Endodermal cell (in vitro differentiated cells): ENCODE measurements around the gene PLS3. TPM values are rescaled to one million over a fixed set of nuclear protein-coding genes. Genes with fewer than 3 reads are reported as not detected.

Experiments used
- DNase-seq: peaks from one replicate; pipeline ENCODE4 v3.0.0-alpha.2; 2017
- H3K27ac ChIP-seq: 2 replicates; pipeline ENCODE4 v1.5.1; 2013; ENCODE audit warnings: mild to moderate bottlenecking, low read depth, low read length, moderate library complexity
- H3K27me3 ChIP-seq: 2 replicates; pipeline ENCODE4 v1.6.1; 2013; ENCODE audit warnings: mild to moderate bottlenecking, low read length, moderate library complexity; ENCODE audit not compliant: insufficient read depth, control insufficient read depth, poor library complexity, severe bottlenecking
- H3K36me3 ChIP-seq: 2 replicates; pipeline ENCODE4 v1.7.0; 2013; ENCODE audit warnings: mild to moderate bottlenecking, low read length, moderate library complexity; ENCODE audit not compliant: control insufficient read depth, insufficient read depth
- H3K4me1 ChIP-seq: one replicate; pipeline ENCODE4 v1.7.0; 2013; ENCODE audit warnings: low read length; ENCODE audit not compliant: control insufficient read depth, insufficient read depth
- H3K4me3 ChIP-seq: 2 replicates; pipeline ENCODE4 v1.5.1; 2013; ENCODE audit warnings: mild to moderate bottlenecking, low read length, moderate library complexity
- H3K9ac ChIP-seq: 2 replicates; pipeline ENCODE4 v1.6.1; 2013; ENCODE audit warnings: mild to moderate bottlenecking, low read length, moderate library complexity; ENCODE audit not compliant: poor library complexity, severe bottlenecking; ENCODE audit errors: extremely low read depth
- H3K9me3 ChIP-seq: 2 replicates; pipeline ENCODE4 v1.6.1; 2013; ENCODE audit warnings: mild to moderate bottlenecking, low read length, moderate library complexity; ENCODE audit not compliant: control insufficient read depth
- H3K27ac Mint-ChIP-seq: 2 replicates; pipeline ENCODE4 v1.8.0; 2020; ENCODE audit warnings: mixed read lengths
- H3K27me3 Mint-ChIP-seq: 2 replicates; pipeline ENCODE4 v1.8.0; 2021; ENCODE audit warnings: mild to moderate bottlenecking, mixed read lengths; ENCODE audit not compliant: insufficient read depth
- H3K36me3 Mint-ChIP-seq: 2 replicates; pipeline ENCODE4 v1.8.0; 2020; ENCODE audit warnings: low read depth, mixed read lengths
- H3K4me1 Mint-ChIP-seq: 2 replicates; pipeline ENCODE4 v1.8.0; 2020; ENCODE audit warnings: mixed read lengths
- H3K4me3 Mint-ChIP-seq: 2 replicates; pipeline ENCODE4 v1.8.0; 2020; ENCODE audit warnings: mild to moderate bottlenecking, moderate library complexity, mixed read lengths
- H3K9me3 Mint-ChIP-seq: 2 replicates; pipeline ENCODE4 v1.8.0; 2020; ENCODE audit warnings: mild to moderate bottlenecking, mixed read lengths
- CTCF ChIP-seq: fragments of 200-600 bp; sonication (generic); conservative IDR thresholded peaks from 2 replicates; pipeline ENCODE4 v1.5.0; 2021; ENCODE audit warnings: antibody characterized with exemption, mild to moderate bottlenecking
- WGBS, 2 experiments: methylation state at CpG; one replicate each; pipeline versions ENCODE4 v1.1.5 to v1.1.7; 2013; ENCODE audit warnings: missing lambda C conversion rate in 2 of 2, mixed read lengths in 1 of 2; ENCODE audit not compliant: insufficient coverage in 1 of 2, insufficient read length in 1 of 2; 5-methylcytosine and 5-hydroxymethylcytosine counted together
- total RNA-seq, 2 donors: library from RNA; stranded (reverse); fragmentation: NEBNext Ultra II Directional in 1 of 2; extraction: Animal tissue kit (Norgen Biotek cat#: 25700) in 1 of 2; gene quantifications; 2 replicates in 1 of 2; 3 replicates in 1 of 2; pipeline ENCODE4 v1.2.1, GENCODE V29; 2021

The PLS3 gene
- total RNA-seq, 2 donors from 2014 or later = 81.6 to 179 TPM

GRCh38 chrX:115581759-115582615 is 21.0 kb downstream of the PLS3 start:
- H3K36me3 ChIP-seq = peaks cover 10% of the 10 kb centered on the region
- Mint-ChIP-seq H3K4me1 (peaks cover 36% of the 10 kb centered on the region), H3K36me3 (peaks cover 33% of the 10 kb centered on the region), H3K4me3 (peak overlapping the region; percentile 39), H3K9me3 (peaks cover 9% of the 10 kb centered on the region), H3K27me3 (no peaks in the 10 kb centered on the region), H3K27ac (peak overlapping the region; percentile 97)
- no peak overlapping the region for H3K27ac ChIP-seq
- H3K4me3 ChIP-seq = no peak overlapping the region
- WGBS, 2 experiments = 63% methylated on average over 1 of the region's 2 CpGs; no CpG with 5 or more reads in 1 of the 2 experiments
- H3K4me1 ChIP-seq = no peaks in the 10 kb centered on the region
- peak overlapping the region; percentile 45 for H3K9ac ChIP-seq
- H3K9me3 ChIP-seq = no peaks in the 10 kb centered on the region
- DNase-seq = no peak
- H3K27me3 ChIP-seq = no peaks in the 10 kb centered on the region
- TF ChIP-seq CTCF = no peak

GRCh38 chrX:115582616-115583495 is 21.9 kb downstream of the PLS3 start:
- H3K4me3 Mint-ChIP-seq = peak overlapping the region; percentile 39
- WGBS, 2 experiments = 44 to 90% methylated on average over 2 to 12 of the region's 13 CpGs
- TF ChIP-seq CTCF = no peak
- H3K4me3 ChIP-seq = no peak overlapping the region
- peaks cover 10% of the 10 kb centered on the region for H3K9me3 Mint-ChIP-seq
- H3K36me3 Mint-ChIP-seq = peaks cover 24% of the 10 kb centered on the region
- no peaks in the 10 kb centered on the region for H3K9me3 ChIP-seq
- H3K36me3 ChIP-seq = peaks cover 3% of the 10 kb centered on the region
- peak overlapping the region; percentile 97 for H3K27ac Mint-ChIP-seq
- no peaks in the 10 kb centered on the region for H3K4me1 ChIP-seq
- peaks cover 36% of the 10 kb centered on the region for H3K4me1 Mint-ChIP-seq
- peak; percentile 89 for DNase-seq
- H3K9ac ChIP-seq = peak overlapping the region; percentile 45
- H3K27me3 Mint-ChIP-seq = no peaks in the 10 kb centered on the region
- no peak overlapping the region for H3K27ac ChIP-seq
- no peaks in the 10 kb centered on the region for H3K27me3 ChIP-seq

- H3K4me3 Mint-ChIP-seq = peak overlapping the region; percentile 21
- H3K27ac ChIP-seq = no peak overlapping the region
- no peak for TF ChIP-seq CTCF
These were observed 22.6 kb downstream of the PLS3 start for GRCh38 chrX:115583496-115584004.

More at GRCh38 chrX:115583496-115584004, 22.6 kb downstream of the PLS3 start:
- Mint-ChIP-seq H3K36me3 (peaks cover 19% of the 10 kb centered on the region), H3K27ac (peak overlapping the region; percentile 97), H3K9me3 (peaks cover 5% of the 10 kb centered on the region), H3K27me3 (no peaks in the 10 kb centered on the region), H3K4me1 (peaks cover 37% of the 10 kb centered on the region)
- H3K9ac ChIP-seq = no peak overlapping the region
- no peaks in the 10 kb centered on the region for H3K9me3 ChIP-seq
- H3K4me1 ChIP-seq = no peaks in the 10 kb centered on the region
- 20 to 37% methylated on average over 2 to 5 of the region's 5 CpGs for WGBS, 2 experiments
- DNase-seq = no peak
- no peaks in the 10 kb centered on the region for H3K27me3 ChIP-seq
- no peak overlapping the region for H3K4me3 ChIP-seq
- no peaks in the 10 kb centered on the region for H3K36me3 ChIP-seq
